Left lobe of liver (tissue), 2 donors: Measurements from ENCODE around the gene ARMH3. TPM values are rescaled to one million over a fixed set of nuclear protein-coding genes. Genes with fewer than 3 reads are reported as not detected.
"Not testable (repeated sequence)": the region's sequence is repeated elsewhere in the genome, so short reads cannot be mapped to it uniquely, and the experiment has no call there.

ENCODE experiments used
- ATAC-seq: fragments of 200-7000 bp; cut with Tn5 transposase; one replicate; pipeline ENCODE4 v1.9.1; 2020; ENCODE audit warnings: mild to moderate bottlenecking, moderate library complexity
- DNase-seq: peaks from one replicate; pipeline ENCODE4 v3.0.0-alpha.2; 2020; ENCODE audit warnings: low spot score
- total RNA-seq: library from RNA; stranded (reverse); gene quantifications from one replicate; pipeline ENCODE4 v1.2.1, GENCODE V29; 2021
- donor health status: DM: no; HTN: no; CAD: no; lungs with moderate emphysema.
- donor health status: DM: no; HTN: yes; CAD: no.

ARMH3 gene
- total RNA-seq: 13.6 TPM

DNA sequence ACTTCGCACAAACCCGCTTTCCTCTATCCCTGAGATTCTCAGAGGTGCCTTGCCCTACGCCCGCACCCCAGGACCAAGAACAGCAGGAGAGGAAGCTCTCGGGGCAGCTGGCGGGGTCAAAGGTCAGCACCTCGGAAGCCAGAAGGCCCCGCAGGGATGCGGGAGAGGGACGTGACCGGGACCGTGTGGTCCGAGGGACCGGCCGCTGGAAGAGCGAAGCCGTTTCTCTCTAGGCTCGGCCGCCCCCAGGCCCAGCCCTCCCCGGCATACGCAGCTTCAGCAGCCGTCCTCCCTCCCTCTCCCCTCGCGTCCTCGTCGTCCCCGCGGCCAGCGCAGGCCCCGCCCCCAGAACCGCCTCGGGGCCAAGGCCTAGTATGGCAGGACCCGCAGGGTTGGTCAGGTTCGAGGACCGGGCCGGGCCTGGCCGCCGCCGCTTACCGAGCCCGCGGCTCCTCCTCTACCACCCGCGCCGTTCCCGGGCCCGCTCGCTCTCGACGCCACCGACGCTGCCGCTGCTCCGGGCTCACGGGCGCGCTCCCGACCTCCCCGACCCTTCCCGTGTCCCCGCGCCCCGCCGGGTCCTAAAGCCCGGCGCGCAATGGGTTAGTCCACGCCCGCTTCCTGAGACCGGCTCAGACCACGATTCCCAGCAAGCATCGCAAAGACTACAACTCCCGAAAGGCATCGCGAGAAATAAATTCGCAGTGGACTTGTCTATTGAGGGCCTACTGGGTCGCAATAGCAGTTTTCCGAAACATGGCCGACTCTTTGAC, at the start of gene ARMH3:
Gene ARMH3, minus strand, starts transcription at position 527 of the 773 bp plus-strand sequence. CDS start 16,059 bp downstream, outside the sequence.
- DNase-seq (peak; percentile 97), ATAC-seq (peak; percentile 96)

DNA sequence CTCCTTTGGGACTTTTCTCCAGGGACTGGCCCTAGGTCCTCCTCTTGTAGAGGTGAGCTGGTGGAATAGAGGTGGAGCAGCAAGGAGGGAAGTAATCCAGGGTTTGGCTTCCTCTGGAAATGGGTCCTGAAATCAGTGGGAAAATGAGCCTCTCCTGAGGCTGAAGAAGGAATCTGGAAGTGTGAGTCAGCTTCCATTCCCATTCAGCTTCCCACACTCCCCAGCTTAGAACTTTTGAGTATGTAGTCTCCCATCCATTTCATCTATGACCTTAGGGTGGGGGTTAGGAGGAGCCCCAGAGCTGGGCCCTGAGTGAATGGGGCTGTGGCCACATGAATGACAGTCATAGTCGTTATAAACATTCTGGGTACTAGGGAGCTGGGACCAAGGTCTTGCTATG, 46.4 kb upstream of the ARMH3 start:
- no peak for DNase-seq
- ATAC-seq: no peak

DNA sequence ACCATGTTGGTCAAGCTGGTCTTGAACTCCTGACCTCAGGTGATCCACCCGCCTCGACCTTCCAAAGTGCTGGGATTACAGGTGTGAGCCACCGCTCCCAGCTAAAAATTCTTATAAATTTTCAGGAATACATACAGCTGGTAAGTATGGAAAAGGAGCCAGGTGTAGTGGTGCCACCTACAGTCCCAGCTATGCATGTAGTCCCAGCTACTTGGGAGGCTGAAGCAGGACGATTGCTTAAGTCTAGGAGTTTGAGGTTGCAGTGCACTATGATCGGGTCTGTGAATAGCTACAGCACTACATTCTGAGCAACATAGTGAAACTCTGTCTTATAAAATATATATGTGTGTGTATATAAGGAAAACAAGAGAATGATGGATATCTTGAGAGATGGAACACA, 45.2 kb upstream of the ARMH3 start:
- ATAC-seq (peak; percentile 40), DNase-seq (no peak)

GRCh38 chr10:102096449-102096848, 40.5 kb upstream of the ARMH3 start:
- ATAC-seq (no peak), DNase-seq (no peak)

- ATAC-seq (no peak), DNase-seq (no peak)
These were observed 34.8 kb upstream of the ARMH3 start for GRCh38 chr10:102090772-102091171.

DNA sequence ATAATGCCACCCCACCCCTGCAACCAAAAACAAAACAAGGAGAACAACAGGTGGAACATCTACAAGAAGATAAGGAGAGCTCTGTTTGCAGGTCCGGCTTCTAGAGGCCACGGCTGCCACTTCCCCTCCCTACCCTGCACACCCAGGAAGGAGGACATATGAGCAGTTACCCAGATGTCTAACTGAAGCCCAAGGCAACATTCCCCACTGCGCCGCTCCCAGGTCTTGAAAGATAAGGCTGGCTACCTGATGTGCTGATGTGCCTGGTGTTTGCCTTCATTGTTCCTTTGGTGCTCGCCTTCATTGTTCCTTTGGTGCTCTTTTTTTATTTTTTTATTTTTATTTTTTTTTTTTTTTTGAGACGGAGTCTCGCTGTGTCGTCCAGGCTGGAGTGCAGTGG, 30.2 kb upstream of the ARMH3 start:
- ATAC-seq (no peak), DNase-seq (no peak)

GRCh38 chr10:102085336-102085735, 29.4 kb upstream of the ARMH3 start:
- ATAC-seq (no peak), DNase-seq (no peak)

GRCh38 chr10:102083541-102083940, 27.6 kb upstream of the ARMH3 start:
- ATAC-seq: no peak

GRCh38 chr10:102072673-102073527, 16.9 kb upstream of the ARMH3 start:
- DNase-seq (peak; percentile 77), ATAC-seq (peak; percentile 99)

More at GRCh38 chr10:102083541-102083940, 27.6 kb upstream of the ARMH3 start:
- no peak for DNase-seq

- no peak for DNase-seq
- no peak for ATAC-seq
These were observed 13.1 kb upstream of the ARMH3 start for GRCh38 chr10:102069071-102069470.

DNA sequence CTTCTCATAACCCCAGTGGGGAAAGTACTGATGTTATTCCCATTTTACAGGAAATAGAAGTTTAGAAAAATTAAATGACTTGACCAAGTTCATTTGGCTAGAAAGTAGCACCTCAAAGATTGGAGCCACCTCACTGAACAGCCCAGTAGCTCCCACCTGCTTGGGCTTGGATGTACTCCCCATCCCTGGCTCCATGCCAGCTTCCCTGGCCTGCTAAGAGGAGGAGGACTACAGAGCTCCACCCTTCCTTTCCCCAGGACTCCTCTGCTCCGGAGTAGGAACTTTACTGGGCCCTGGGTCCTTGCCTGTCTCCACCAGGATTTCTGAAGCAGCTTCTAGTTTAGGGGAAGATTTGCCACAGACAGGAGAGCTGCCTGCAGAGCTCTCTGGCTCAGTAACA, 12.2 kb upstream of the ARMH3 start:
- ATAC-seq: no peak
- no peak for DNase-seq

DNA sequence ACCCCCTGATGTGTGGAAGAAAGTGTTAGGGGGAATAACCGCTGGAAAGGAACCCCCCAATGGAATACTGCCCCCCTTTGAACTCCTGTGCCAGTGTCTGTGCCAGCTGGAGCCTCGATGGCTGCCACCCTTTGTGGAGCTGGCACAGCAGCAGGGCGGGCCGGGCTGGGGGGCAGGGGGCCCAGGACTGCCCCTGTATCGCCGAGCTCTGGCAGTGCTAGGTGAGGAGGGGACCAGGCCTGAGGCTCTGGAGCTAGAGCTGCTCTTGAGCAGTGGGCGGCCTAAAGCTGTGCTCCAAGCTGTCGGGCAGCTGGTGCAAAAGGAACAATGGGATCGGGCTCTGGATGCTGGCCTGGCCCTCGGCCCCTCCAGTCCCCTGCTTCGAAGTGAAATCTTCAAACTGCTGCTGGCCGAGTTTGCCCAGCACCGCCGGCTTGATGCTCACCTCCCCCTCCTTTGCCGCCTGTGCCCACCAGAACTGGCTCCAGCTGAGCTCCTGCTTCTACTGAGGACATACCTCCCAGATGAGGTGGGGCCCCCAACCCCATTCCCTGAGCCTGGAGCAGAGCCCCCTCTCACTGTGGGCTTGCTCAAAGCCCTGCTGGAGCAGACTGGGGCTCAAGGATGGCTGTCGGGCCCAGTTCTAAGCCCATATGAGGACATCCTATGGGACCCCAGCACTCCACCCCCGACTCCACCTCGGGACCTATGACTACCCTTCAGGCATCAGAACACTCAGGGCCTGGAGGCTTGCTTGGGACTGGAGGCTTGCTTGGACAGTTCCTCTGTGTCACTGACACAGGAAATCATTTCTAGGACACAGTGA, 11.3 kb upstream of the ARMH3 start:
- DNase-seq: no peak
- ATAC-seq: no peak

GRCh38 chr10:102066399-102067088, 10.6 kb upstream of the ARMH3 start:
- no peak for ATAC-seq
- no peak for DNase-seq

DNA sequence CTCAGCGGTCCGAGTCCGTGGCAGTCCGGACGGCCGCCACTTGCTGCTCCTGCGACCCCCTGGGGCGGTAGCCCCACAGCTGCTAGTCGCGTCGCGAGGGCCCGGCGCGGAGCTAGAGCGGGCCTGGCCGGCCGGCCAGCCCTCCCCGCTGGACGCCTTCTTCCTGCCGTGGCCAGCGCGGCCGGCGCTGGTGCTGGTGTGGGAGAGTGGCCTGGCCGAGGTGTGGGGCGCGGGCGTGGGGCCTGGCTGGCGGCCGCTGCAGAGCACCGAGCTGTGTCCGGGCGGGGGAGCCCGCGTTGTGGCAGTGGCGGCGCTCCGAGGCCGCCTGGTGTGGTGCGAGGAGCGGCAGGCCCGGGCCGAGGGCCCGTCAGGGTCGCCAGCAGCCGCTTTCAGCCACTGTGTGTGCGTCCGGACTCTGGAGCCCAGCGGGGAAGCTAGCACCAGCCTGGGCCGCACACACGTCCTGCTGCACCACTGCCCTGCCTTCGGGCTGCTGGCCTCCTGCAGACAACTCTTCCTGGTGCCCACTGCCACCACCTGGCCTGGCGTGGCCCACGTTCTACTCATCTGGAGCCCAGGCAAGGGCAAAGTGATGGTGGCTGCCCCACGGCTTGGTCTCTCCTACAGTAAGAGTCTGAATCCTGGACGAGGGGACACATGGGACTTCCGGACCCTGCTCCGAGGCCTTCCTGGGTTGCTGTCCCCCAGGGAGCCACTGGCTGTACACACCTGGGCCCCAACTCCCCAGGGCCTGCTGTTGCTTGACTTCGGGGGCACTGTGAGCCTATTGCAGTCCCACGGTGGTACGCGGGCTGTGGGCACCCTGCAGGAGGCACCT, 9.8 kb upstream of the ARMH3 start:
- peak; percentile 66 for ATAC-seq
- DNase-seq: peak; percentile 58

DNA sequence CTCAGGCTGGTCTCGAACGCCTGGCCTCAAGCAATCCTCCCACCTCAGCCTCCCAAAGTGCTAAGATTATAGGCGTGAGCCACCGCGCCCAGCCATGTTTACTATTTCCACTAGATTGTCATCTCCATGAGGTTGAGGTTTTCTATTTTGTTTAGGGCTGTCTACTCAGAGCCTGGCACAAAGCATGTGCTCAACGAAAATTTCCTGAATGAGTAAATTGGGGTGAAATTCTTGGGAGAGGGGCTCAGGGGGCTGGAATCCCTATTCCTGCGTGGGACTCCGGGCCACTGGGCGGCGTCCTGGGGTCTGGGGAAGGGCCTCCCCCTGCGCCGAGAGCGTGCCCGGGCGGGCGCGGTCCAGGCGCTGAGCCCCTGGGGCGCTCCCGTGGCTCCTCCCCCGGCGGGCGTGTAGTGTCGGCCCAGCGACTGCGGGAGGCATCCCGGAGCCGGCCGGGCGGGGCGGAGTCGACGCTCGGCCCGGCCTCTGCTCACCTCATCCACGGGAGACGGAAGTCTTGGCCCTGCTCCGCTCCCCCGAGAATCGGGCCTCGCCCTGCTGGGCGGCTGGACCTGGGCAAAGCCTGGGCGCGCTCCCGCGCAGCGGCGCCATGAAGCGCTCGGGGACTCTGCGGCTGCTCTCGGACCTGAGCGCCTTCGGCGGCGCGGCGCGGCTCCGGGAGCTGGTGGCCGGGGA, 9.0 kb upstream of the ARMH3 start, which contains the start of gene HPS6:
Gene HPS6, plus strand, starts transcription at position 482 of the 693 bp plus-strand sequence. Its CDS starts 126 bp downstream, at position 608.
- DNase-seq: peak; percentile 94
- peak; percentile 97 for ATAC-seq

DNA sequence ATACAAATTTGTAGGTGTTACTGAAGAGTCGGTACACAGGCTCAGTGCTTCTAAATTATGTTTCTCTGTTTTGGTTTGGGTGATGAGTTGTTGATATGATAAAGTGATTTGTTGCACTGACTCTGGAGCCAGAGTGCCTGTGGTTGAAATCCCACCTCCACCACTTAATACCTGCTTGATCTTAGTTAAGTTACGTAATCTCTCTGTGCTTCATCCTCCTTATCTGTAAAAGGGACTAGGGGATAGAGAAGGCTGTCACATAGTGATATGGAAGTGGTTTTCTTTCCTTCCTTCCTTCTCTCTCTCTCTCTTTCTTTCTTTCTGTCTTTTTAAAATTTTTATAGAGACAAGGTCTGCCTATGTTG, 8.5 kb upstream of the ARMH3 start:
- DNase-seq (no peak), ATAC-seq (no peak)

- no peak for ATAC-seq
- no peak for DNase-seq
These were observed 4.0 kb upstream of the ARMH3 start for GRCh38 chr10:102059987-102060386.

DNA sequence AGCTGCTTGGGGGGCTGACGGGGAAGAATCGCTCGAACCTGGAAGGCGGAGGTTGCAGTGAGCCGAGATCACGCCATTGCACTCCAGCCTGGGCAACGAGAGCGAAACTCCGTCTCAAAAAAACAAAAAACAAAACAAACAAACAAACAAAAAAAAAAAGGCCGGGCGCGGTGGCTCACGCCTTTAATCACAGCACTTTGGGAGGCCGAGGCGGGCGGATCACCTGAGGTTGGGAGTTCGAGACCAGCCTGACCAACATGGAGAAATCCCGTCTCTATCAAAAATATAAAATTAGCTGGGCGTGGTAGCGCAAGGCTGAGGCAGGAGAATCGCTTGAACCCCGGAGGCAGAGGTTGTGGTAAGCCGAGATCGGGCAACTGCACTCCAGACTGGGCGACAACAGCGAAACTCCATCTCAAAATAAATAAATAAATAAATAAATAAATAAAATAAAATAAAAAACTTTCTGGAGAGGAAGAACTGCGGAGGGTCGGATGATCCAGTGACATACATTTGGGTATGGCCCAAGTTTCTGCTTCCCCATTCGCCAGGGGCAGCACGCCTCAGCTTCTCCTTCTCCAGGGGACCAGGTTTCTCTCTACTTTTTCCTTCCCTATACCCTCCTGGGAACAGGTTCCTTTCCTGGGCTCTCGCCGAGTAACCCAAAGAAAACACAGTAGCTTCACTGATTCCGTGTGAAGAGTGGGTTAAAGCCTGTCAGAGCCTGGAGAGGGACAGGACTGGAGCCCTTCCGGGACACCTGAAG, 909 bp downstream of the ARMH3 start:
- not testable (repeated sequence) for DNase-seq, ATAC-seq
